Activated CD4-positive, alpha-beta T cell treated with anti-CD3 and anti-CD28 coated beads, Interleukin-2, amount 50 U/mL, for 48 hours (primary cell): Measurements from ENCODE around the gene ARHGEF26.

Source experiments
- DNase-seq, 2 experiments: peaks; one replicate each; pipeline ENCODE4 v3.0.0-alpha.2; 2020

The ARHGEF26 gene

GRCh38 chr3:154161806-154162205 lies 40.6 kb downstream of the ARHGEF26 start:
- DNase-seq, result no peak

- no peak for DNase-seq
Measured at GRCh38 chr3:154164387-154164786, 43.2 kb downstream of the ARHGEF26 start.

GRCh38 chr3:154168998-154169795 lies 48.0 kb downstream of the ARHGEF26 start:
- no peak for DNase-seq

- DNase-seq, result no peak
Measured at GRCh38 chr3:154169796-154170110, 48.6 kb downstream of the ARHGEF26 start.

- DNase-seq, result no peak
Measured at GRCh38 chr3:154170300-154170699, 49.1 kb downstream of the ARHGEF26 start.

- no peak for DNase-seq
Measured at GRCh38 chr3:154175041-154175440, 53.9 kb downstream of the ARHGEF26 start.

GRCh38 chr3:154176036-154176435 lies 54.8 kb downstream of the ARHGEF26 start:
- no peak for DNase-seq

GRCh38 chr3:154177406-154177805 lies 56.2 kb downstream of the ARHGEF26 start:
- no peak for DNase-seq

- DNase-seq, result no peak
Measured at GRCh38 chr3:154178172-154178571, 57.0 kb downstream of the ARHGEF26 start.

- DNase-seq, result no peak
Measured at GRCh38 chr3:154180836-154181691, 59.9 kb downstream of the ARHGEF26 start.

GRCh38 chr3:154182322-154182922 lies 61.2 kb downstream of the ARHGEF26 start:
- DNase-seq, result no peak

- DNase-seq, result no peak
Measured at GRCh38 chr3:154182975-154183374, 61.8 kb downstream of the ARHGEF26 start.

GRCh38 chr3:154184582-154184981 lies 63.4 kb downstream of the ARHGEF26 start:
- no peak for DNase-seq

- no peak for DNase-seq
Measured at GRCh38 chr3:154188437-154188836, 67.2 kb downstream of the ARHGEF26 start.

GRCh38 chr3:154188846-154189245 lies 67.7 kb downstream of the ARHGEF26 start:
- no peak for DNase-seq

- no peak for DNase-seq
Measured at GRCh38 chr3:154191520-154191919, 70.3 kb downstream of the ARHGEF26 start.

- no peak for DNase-seq
Measured at GRCh38 chr3:154192225-154192624, 71.0 kb downstream of the ARHGEF26 start.

- DNase-seq, result no peak
Measured at GRCh38 chr3:154193000-154193615, 71.9 kb downstream of the ARHGEF26 start.

- DNase-seq, result no peak
Measured at GRCh38 chr3:154194877-154195276, 73.7 kb downstream of the ARHGEF26 start.

GRCh38 chr3:154195620-154196356 lies 74.6 kb downstream of the ARHGEF26 start:
- DNase-seq, result no peak

GRCh38 chr3:154197751-154198150 lies 76.6 kb downstream of the ARHGEF26 start:
- DNase-seq, result no peak

- no peak for DNase-seq
Measured at GRCh38 chr3:154209499-154209898, 88.3 kb downstream of the ARHGEF26 start.

GRCh38 chr3:154210986-154211385 lies 89.8 kb downstream of the ARHGEF26 start:
- no peak for DNase-seq
